Sigmoid colon (tissue), 7 donors: ENCODE measurements around the gene SLC25A41. TPM values are rescaled to one million over a fixed set of nuclear protein-coding genes. Genes with fewer than 3 reads are reported as not detected.

Source experiments
- DNase-seq: peaks from one replicate; pipeline ENCODE4 v3.0.0-alpha.2; 2019
- H3K27ac ChIP-seq, 4 donors: fragments of 200-600 bp; sonication (generic); one replicate each; pipeline ENCODE4 v1.5.1; 2016 to 2019; ENCODE audit warnings: mild to moderate bottlenecking in 1 of 4
- H3K27me3 ChIP-seq, 3 donors: fragments of 200-600 bp; sonication (generic); one replicate each; pipeline ENCODE4 v1.5.1; 2019; ENCODE audit warnings: mild to moderate bottlenecking in 1 of 3
- H3K36me3 ChIP-seq, 4 donors: fragments of 200-600 bp; sonication (generic); one replicate each; pipeline ENCODE4 v1.5.1; 2016 to 2019
- H3K4me1 ChIP-seq, 4 donors: fragments of 200-600 bp; sonication (generic); one replicate each; pipeline ENCODE4 v1.5.1; 2017 to 2019
- H3K4me3 ChIP-seq, 4 donors: fragments of 200-600 bp; sonication (generic); one replicate each; pipeline ENCODE4 v1.5.1; 2017 to 2019; ENCODE audit warnings: mild to moderate bottlenecking in 2 of 4, moderate library complexity in 1 of 4
- H3K9me3 ChIP-seq, 4 donors: fragments of 200-600 bp in 3 of 4; sonication (generic) in 3 of 4; one replicate each; pipeline versions ENCODE4 v1.5.1 to v1.6.1; 2013 to 2019
- CTCF ChIP-seq, 4 experiments: fragments of 450-650 bp in 3 of 4; fragments of 200-600 bp in 1 of 4; IDR thresholded peaks; one replicate each; pipeline ENCODE4 v1.5.1; 2016 to 2019; ENCODE audit warnings: antibody characterized with exemption in 4 of 4, mild to moderate bottlenecking in 3 of 4, moderate library complexity in 2 of 4
- EP300 ChIP-seq, 4 donors: sonication (generic); formaldehyde crosslinking; IDR thresholded peaks; one replicate each; pipeline ENCODE4 v1.6.1; 2017; ENCODE audit warnings: antibody characterized with exemption in 4 of 4
- POLR2A ChIP-seq, 2 donors: fragments of 450-650 bp; IDR thresholded peaks; one replicate each; pipeline ENCODE4 v1.6.1; 2016; ENCODE audit warnings: antibody characterized with exemption in 2 of 2, mild to moderate bottlenecking in 2 of 2, moderate library complexity in 2 of 2
- POLR2AphosphoS5 ChIP-seq, 4 donors: sonication (generic); formaldehyde crosslinking; IDR thresholded peaks; one replicate each; pipeline ENCODE4 v1.6.1; 2017; ENCODE audit warnings: antibody characterized with exemption in 4 of 4
- WGBS, 2 donors: extraction: QIAGEN DNeasy Blood & Tissue Kit; methylation state at CpG; one replicate each; pipeline ENCODE4 v1.1.7; 2013; 5-methylcytosine and 5-hydroxymethylcytosine counted together
- intact Hi-C: fragments of 100-400 bp; cut with DNase I; formaldehyde crosslinking; loops from one replicate; pipeline ENCODE4 v1.15.1; 2023
- polyA plus RNA-seq, 3 donors: library from polyadenylated mRNA; stranded (reverse); fragments of 200-250 nt; gene quantifications; one replicate each; pipeline ENCODE4 v1.2.3, GENCODE V29; 2013
- total RNA-seq, 4 donors: library from RNA; depleted of rRNA; stranded (reverse); fragments of >200 nt; gene quantifications; one replicate each; pipeline ENCODE4 v1.1.0, GENCODE V29; 2016
- donor health status: healthy with polysubstance abuse.
- donor health status: Bipolar disorder and iron deficiency.
- donor health status: healthy.

Gene SLC25A41
- total and polyA plus RNA-seq, 7 donors = 0.60 to 1.4 (median 1.1) TPM; not detected in 2

DNA sequence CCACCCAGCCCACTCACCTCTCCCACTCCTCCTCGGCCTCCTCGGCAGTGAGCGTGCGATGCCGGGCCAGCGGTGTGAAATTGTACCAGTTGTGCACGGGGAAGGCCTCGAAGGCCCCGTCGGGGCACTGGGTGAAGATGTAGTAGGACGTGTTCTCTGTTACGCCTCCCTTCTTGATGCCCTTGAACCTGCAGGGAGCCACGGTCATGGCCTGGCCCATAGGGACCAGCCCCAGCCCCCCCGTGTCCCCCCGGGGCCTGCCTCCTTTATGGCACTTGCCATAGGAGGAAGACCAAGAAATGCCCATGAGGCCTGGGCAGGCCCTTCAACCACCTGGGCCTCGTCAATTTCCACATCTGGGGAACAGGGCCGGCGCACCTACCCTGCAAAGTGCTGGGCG is 46.2 kb downstream of the SLC25A41 start:
- intact Hi-C loops = no loop called here
- peaks cover 36 to 77% (median 43%) of the 10 kb centered on the region in 4 donors for H3K36me3 ChIP-seq
- peaks cover 0 to 9% (median 7%) of the 10 kb centered on the region in 4 donors for H3K4me1 ChIP-seq
- no peak overlapping the region for H3K4me3 ChIP-seq
- no peaks in the 10 kb centered on the region for H3K9me3 ChIP-seq
- no peak for TF ChIP-seq POLR2AphosphoS5 (IDR thresholded peaks at IDR 0.05)
- no peak for TF ChIP-seq POLR2A (IDR thresholded peaks at IDR 0.05)
- TF ChIP-seq CTCF (IDR thresholded peaks at IDR 0.05) = no peak
- no peak for TF ChIP-seq EP300 (IDR thresholded peaks at IDR 0.05)
- no peak for DNase-seq
- H3K27ac ChIP-seq = no peak overlapping the region
- H3K27me3 ChIP-seq = no peaks in the 10 kb centered on the region
- 95% methylated on average over 19 of the region's 19 CpGs for WGBS, 2 donors

DNA sequence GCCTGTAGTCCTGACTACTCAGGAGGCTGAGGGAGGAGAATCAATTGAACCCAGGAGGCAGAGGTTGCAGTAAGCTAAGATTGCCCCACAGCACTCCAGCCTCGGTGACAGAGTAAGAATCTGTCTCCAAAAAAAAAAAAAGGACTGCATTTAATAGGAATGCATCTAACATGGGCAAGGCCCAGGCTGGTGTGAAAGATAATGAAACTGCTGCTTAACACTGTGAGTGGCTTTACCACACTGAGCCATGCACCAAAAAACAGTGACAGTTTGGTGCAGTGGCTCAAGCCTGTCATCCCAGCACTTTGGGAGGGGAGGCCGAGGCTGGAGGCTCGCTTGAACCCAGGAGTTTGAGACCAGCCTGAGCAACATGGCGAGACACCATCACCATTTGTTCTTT is 49.2 kb downstream of the SLC25A41 start:
- DNase-seq = no peak
- intact Hi-C loops = no loop called here
- H3K36me3 ChIP-seq = peaks cover 59 to 99% (median 66%) of the 10 kb centered on the region in 4 donors
- H3K27ac ChIP-seq = no peak overlapping the region
- WGBS, 2 donors = 93% methylated on average over 4 of the region's 4 CpGs
- TF ChIP-seq POLR2A (IDR thresholded peaks at IDR 0.05) (no peak), EP300 (IDR thresholded peaks at IDR 0.05) (no peak), POLR2AphosphoS5 (IDR thresholded peaks at IDR 0.05) (no peak), CTCF (IDR thresholded peaks at IDR 0.05) (no peak)
- H3K9me3 ChIP-seq = no peaks in the 10 kb centered on the region
- no peak overlapping the region for H3K4me3 ChIP-seq
- H3K27me3 ChIP-seq = no peaks in the 10 kb centered on the region
- H3K4me1 ChIP-seq = no peaks in the 10 kb centered on the region

DNA sequence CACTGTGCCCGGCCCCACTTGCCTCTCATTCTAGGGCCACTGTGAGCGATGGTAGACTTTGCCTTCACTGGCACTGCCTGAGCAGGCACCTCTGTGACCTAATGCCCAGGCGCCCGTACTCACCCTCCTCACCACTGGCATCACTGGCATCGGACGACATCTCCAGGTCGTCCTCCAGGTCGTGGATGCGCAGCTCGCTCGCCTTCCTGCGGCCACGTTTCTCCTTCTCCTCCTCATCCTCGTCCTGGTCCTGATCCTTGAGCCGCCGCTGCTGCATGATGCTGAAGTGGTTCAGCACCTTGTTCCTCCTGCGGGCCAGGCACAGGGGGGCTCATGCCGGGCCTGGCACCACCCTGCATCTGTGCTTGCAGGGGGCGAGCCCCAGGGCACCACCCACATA is 50.4 kb downstream of the SLC25A41 start:
- WGBS, 2 donors = 94 to 96% methylated on average over 19 of the region's 19 CpGs
- no peak overlapping the region for H3K4me3 ChIP-seq
- H3K27me3 ChIP-seq = no peaks in the 10 kb centered on the region
- no peak for TF ChIP-seq POLR2AphosphoS5 (IDR thresholded peaks at IDR 0.05)
- no peak for TF ChIP-seq POLR2A (IDR thresholded peaks at IDR 0.05)
- TF ChIP-seq CTCF (IDR thresholded peaks at IDR 0.05) = no peak
- no peak for TF ChIP-seq EP300 (IDR thresholded peaks at IDR 0.05)
- peaks cover 52 to 95% (median 61%) of the 10 kb centered on the region in 4 donors for H3K36me3 ChIP-seq
- intact Hi-C loops = no loop called here
- H3K9me3 ChIP-seq = no peaks in the 10 kb centered on the region
- DNase-seq = no peak
- H3K4me1 ChIP-seq = peaks cover 0 to 5% (median 1%) of the 10 kb centered on the region in 4 donors
- H3K27ac ChIP-seq = no peak overlapping the region

GRCh38 chr19:6381030-6381750 is 52.4 kb downstream of the SLC25A41 start:
- no peak for DNase-seq
- intact Hi-C loops = no loop called here
- WGBS, 2 donors = 97% methylated on average over 40 of the region's 40 CpGs
- no peaks in the 10 kb centered on the region for H3K27me3 ChIP-seq
- no peak overlapping the region for H3K4me3 ChIP-seq
- H3K9me3 ChIP-seq = no peaks in the 10 kb centered on the region
- H3K4me1 ChIP-seq = peaks cover 0 to 12% (median 10%) of the 10 kb centered on the region in 4 donors
- TF ChIP-seq POLR2A (IDR thresholded peaks at IDR 0.05) = no peak
- TF ChIP-seq CTCF (IDR thresholded peaks at IDR 0.05) = no peak
- no peak for TF ChIP-seq POLR2AphosphoS5 (IDR thresholded peaks at IDR 0.05)
- TF ChIP-seq EP300 (IDR thresholded peaks at IDR 0.05) = no peak
- no peak overlapping the region for H3K27ac ChIP-seq
- H3K36me3 ChIP-seq = peaks cover 37 to 75% (median 45%) of the 10 kb centered on the region in 4 donors
